ENCODE results near the gene TFCP2.
"Not testable (repeated sequence)": the region's sequence is repeated elsewhere in the genome, so short reads cannot be mapped to it uniquely, and the experiment has no call there.

TFCP2 gene

GRCh38 chr12:51085757-51086156 lies 87.2 kb downstream of the TFCP2 start:
- DNase-seq (ENCODE audit: insufficient read length, low spot score) (no peak), FAIRE-seq (no peak)

GRCh38 chr12:51083126-51083833 lies 89.7 kb downstream of the TFCP2 start, which contains the start of gene CSRNP2:
TSS of gene CSRNP2 (minus strand) at chr12:51083596. CDS start at chr12:51076561, 7,035 bp downstream.
- FAIRE-seq (no peak), DNase-seq (ENCODE audit: insufficient read length, low spot score) (peak; percentile 97)

GRCh38 chr12:51082561-51083125 lies 90.3 kb downstream of the TFCP2 start:
- DNase-seq (ENCODE audit: insufficient read length, low spot score), result peak; percentile 54
- FAIRE-seq, result no peak

GRCh38 chr12:51081421-51081820 lies 91.5 kb downstream of the TFCP2 start:
- DNase-seq (ENCODE audit: insufficient read length, low spot score) (no peak), FAIRE-seq (no peak)

- DNase-seq (ENCODE audit: insufficient read length, low spot score) (no peak), FAIRE-seq (no peak)
Observed at GRCh38 chr12:51080136-51080535, 92.8 kb downstream of the TFCP2 start.

- not testable (repeated sequence) for DNase-seq (ENCODE audit: insufficient read length, low spot score); FAIRE-seq
Observed at GRCh38 chr12:51078866-51079265, 94.1 kb downstream of the TFCP2 start.

GRCh38 chr12:51078346-51078745 lies 94.6 kb downstream of the TFCP2 start:
- not testable (repeated sequence) for FAIRE-seq; DNase-seq (ENCODE audit: insufficient read length, low spot score)

GRCh38 chr12:51077930-51078329 lies 95.0 kb downstream of the TFCP2 start:
- FAIRE-seq, result no peak
- no peak for DNase-seq (ENCODE audit: insufficient read length, low spot score)

- no peak for DNase-seq (ENCODE audit: insufficient read length, low spot score)
- FAIRE-seq, result no peak
Observed at GRCh38 chr12:51076236-51076930, 96.6 kb downstream of the TFCP2 start.

- FAIRE-seq (no peak), DNase-seq (ENCODE audit: insufficient read length, low spot score) (no peak)
Observed at GRCh38 chr12:51075390-51075789, 97.5 kb downstream of the TFCP2 start.

- no peak for FAIRE-seq
- DNase-seq (ENCODE audit: insufficient read length, low spot score), result no peak
Observed at GRCh38 chr12:51071663-51072062, 101.3 kb downstream of the TFCP2 start.

GRCh38 chr12:51070004-51070403 lies 102.9 kb downstream of the TFCP2 start:
- DNase-seq (ENCODE audit: insufficient read length, low spot score) (no peak), FAIRE-seq (no peak)

GRCh38 chr12:51067771-51068170 lies 105.2 kb downstream of the TFCP2 start:
- no peak for FAIRE-seq
- no peak for DNase-seq (ENCODE audit: insufficient read length, low spot score)

- DNase-seq (ENCODE audit: insufficient read length, low spot score), result no peak
- peak; percentile 23 for FAIRE-seq
Observed at GRCh38 chr12:51067229-51067628, 105.7 kb downstream of the TFCP2 start.

GRCh38 chr12:51065530-51065929 lies 107.4 kb downstream of the TFCP2 start:
- DNase-seq (ENCODE audit: insufficient read length, low spot score) (no peak), FAIRE-seq (no peak)

GRCh38 chr12:51062631-51063397 lies 110.1 kb downstream of the TFCP2 start:
- FAIRE-seq (no peak), DNase-seq (ENCODE audit: insufficient read length, low spot score) (no peak)

GRCh38 chr12:51059086-51059485 lies 113.8 kb downstream of the TFCP2 start:
- no peak for FAIRE-seq

GRCh38 chr12:51056242-51056641 lies 116.7 kb downstream of the TFCP2 start:
- no peak for FAIRE-seq
- DNase-seq (ENCODE audit: insufficient read length, low spot score), result no peak

More at GRCh38 chr12:51059086-51059485, 113.8 kb downstream of the TFCP2 start:
- DNase-seq (ENCODE audit: insufficient read length, low spot score), result no peak

- no peak for DNase-seq (ENCODE audit: insufficient read length, low spot score)
- no peak for FAIRE-seq
Observed at GRCh38 chr12:51055060-51055459, 117.9 kb downstream of the TFCP2 start.

GRCh38 chr12:51051787-51052186 lies 121.1 kb downstream of the TFCP2 start:
- DNase-seq (ENCODE audit: insufficient read length, low spot score), result no peak
- no peak for FAIRE-seq

- DNase-seq (ENCODE audit: insufficient read length, low spot score) (no peak), FAIRE-seq (no peak)
Observed at GRCh38 chr12:51049525-51049924, 123.4 kb downstream of the TFCP2 start.

Data from HTR-8/SVneo (cell line).